Measurements from ENCODE around the gene KIAA0319L. TPM values are rescaled to one million over a fixed set of nuclear protein-coding genes. Genes with fewer than 3 reads are reported as not detected.

The KIAA0319L gene
- polyA plus RNA-seq, 2 of the 4 experiments (the other 2 are of a cell fraction): 18.2 to 36.9 TPM

- H3K9me3 ChIP-seq: no peaks in the 10 kb centered on the region
- WGBS (ENCODE audit: missing lambda C conversion rate): 71% methylated on average over 5 of the region's 5 CpGs
- H3K4me2 ChIP-seq: no peak overlapping the region
- ChIA-PET CTCF (no interaction called here), POLR2A (no interaction called here)
- TF ChIP-seq CEBPB (IDR thresholded peaks at IDR 0.05) (no peak), SREBF2 (IDR thresholded peaks at IDR 0.05) (no peak), SMC3 (IDR thresholded peaks at IDR 0.05) (no peak), CHD4 (IDR thresholded peaks at IDR 0.05; ENCODE audit: borderline replicate concordance) (no peak), RNF2 (IDR thresholded peaks at IDR 0.05; ENCODE audit: borderline replicate concordance, low read depth) (no peak), EHF (CRISPR knock-in tag; IDR thresholded peaks at IDR 0.05) (no peak)
- DNase-seq (ENCODE audit: low read depth in 1 of 2, low spot score in 1 of 2): no peak
- no peak for FAIRE-seq
- no peak for ATAC-seq
- H3K27ac ChIP-seq: no peak overlapping the region
- H3K4me1 ChIP-seq: no peaks in the 10 kb centered on the region
- no peak overlapping the region for H3K4me3 ChIP-seq
These were observed 18.3 kb upstream of the KIAA0319L start for GRCh38 chr1:35575416-35575958.

DNA sequence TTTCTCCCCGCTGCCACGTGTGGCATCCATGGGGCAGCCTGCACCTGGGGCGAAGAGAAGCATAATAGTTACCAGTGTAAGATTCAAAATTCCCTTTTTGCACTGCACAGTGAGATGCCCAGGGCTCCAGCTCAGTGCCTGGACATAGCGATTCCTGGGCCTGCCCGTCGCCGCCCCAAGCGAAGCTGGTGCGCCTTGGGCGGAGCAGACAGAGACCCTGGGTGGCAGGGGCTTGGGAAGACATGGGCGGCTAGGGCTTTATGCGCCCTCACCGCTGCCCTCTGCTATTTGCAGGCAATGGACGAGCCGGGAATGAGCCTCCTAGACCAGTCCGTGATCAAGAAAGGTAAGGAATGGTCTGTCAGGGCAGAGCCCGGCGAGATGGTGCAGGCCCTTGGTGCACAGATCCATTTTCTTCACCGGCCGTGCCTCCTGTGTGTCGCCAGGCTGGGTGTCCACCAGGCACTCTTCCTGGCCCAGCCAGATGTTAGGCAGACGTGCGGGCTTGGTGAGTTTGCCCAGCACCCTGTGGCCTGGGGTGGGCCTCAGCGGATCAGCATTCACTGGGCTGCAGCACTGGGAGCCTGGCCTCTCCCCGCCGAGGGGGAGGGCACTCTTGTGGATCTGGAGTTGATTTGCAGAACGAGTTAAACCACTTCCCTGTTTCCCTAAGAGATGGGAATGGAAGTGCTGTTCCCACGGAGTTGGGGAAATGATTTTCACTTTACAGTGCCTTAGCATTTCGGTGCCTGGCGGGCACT, 17.6 kb upstream of the KIAA0319L start:
- 87% methylated on average over 17 of the region's 30 CpGs for WGBS (ENCODE audit: missing lambda C conversion rate)
- TF ChIP-seq KDM1A (IDR thresholded peaks at IDR 0.05; ENCODE audit: low read depth): no peak
- TF ChIP-seq ESRRA (IDR thresholded peaks at IDR 0.05; ENCODE audit: borderline replicate concordance, low read length): no peak
- TF ChIP-seq ZSCAN20 (CRISPR knock-in tag; IDR thresholded peaks at IDR 0.05): no peak
- no peak for TF ChIP-seq PHF8 (IDR thresholded peaks at IDR 0.05; ENCODE audit: borderline replicate concordance, low read depth)
- TF ChIP-seq CBX2 (IDR thresholded peaks at IDR 0.05; ENCODE audit: borderline replicate concordance, low read depth): no peak
- TF ChIP-seq ZFP36 (IDR thresholded peaks at IDR 0.05; ENCODE audit: borderline replicate concordance, partially characterized antibody): no peak
- no peak for TF ChIP-seq EP300 (IDR thresholded peaks at IDR 0.05)
- no peak for TF ChIP-seq USF2 (IDR thresholded peaks at IDR 0.05)
- TF ChIP-seq GATA3 (IDR thresholded peaks at IDR 0.05; ENCODE audit: borderline replicate concordance): no peak
- no peak for TF ChIP-seq HEYL (CRISPR knock-in tag; IDR thresholded peaks at IDR 0.05)
- no peak for TF ChIP-seq RNF2 (IDR thresholded peaks at IDR 0.05; ENCODE audit: borderline replicate concordance, low read depth)
- no peak for TF ChIP-seq ZNF302 (CRISPR knock-in tag; IDR thresholded peaks at IDR 0.05)
- no peak for TF ChIP-seq RFX5 (IDR thresholded peaks at IDR 0.05)
- TF ChIP-seq RARB (CRISPR knock-in tag; IDR thresholded peaks at IDR 0.05): no peak
- no peak for TF ChIP-seq POLR2AphosphoS2 (conservative IDR thresholded peaks at IDR 0.05; ENCODE audit: low read length)
- no peak for TF ChIP-seq RAD21 (conservative IDR thresholded peaks at IDR 0.05 in 1 of 2, IDR thresholded peaks at IDR 0.05 in 1 of 2)
- Histone ChIP-seq H3K4me1 (no peaks in the 10 kb centered on the region; the same call in 2 of the 3 replicates), H3K4me3 (no peak overlapping the region), H3K27ac (no peak overlapping the region), H3K4me2 (no peak overlapping the region), H3K9me3 (no peaks in the 10 kb centered on the region)
- ChIA-PET CTCF (interaction anchor here (2.8 to 5.1 kb wide), 2 partner anchors 10 to 152 kb away, joined by 12 to 47 read pairs; no protein-coding TSS in a partner anchor), POLR2A (no interaction called here)
- DNase-seq (ENCODE audit: low read depth in 1 of 2, low spot score in 1 of 2) (no peak), FAIRE-seq (no peak), ATAC-seq (no peak)

- ATAC-seq: no peak
- no peak for DNase-seq (ENCODE audit: low read depth in 1 of 2, low spot score in 1 of 2)
- H3K4me1 ChIP-seq: no peaks in the 10 kb centered on the region; the same call in 2 of the 3 replicates
- ChIA-PET CTCF (interaction anchor here (1.2 to 5.1 kb wide), 3 partner anchors 9 to 153 kb away, joined by 3 to 47 read pairs (median 12); no protein-coding TSS in a partner anchor), POLR2A (no interaction called here)
- no peak for FAIRE-seq
- no peak overlapping the region for H3K4me2 ChIP-seq
- TF ChIP-seq NFE2L2 (conservative IDR thresholded peaks at IDR 0.05; ENCODE audit: low read length) (no peak), USF2 (IDR thresholded peaks at IDR 0.05) (no peak), KDM1A (IDR thresholded peaks at IDR 0.05; ENCODE audit: low read depth) (no peak), RARB (CRISPR knock-in tag; IDR thresholded peaks at IDR 0.05) (no peak), E2F6 (IDR thresholded peaks at IDR 0.05; ENCODE audit: borderline replicate concordance, low read depth) (no peak), CHD2 (IDR thresholded peaks at IDR 0.05; ENCODE audit: low read length, partially characterized antibody) (no peak), RCOR1 (IDR thresholded peaks at IDR 0.05; ENCODE audit: low read depth, low read length) (no peak), FOXS1 (CRISPR knock-in tag; IDR thresholded peaks at IDR 0.05) (no peak), SMC3 (IDR thresholded peaks at IDR 0.05) (no peak), RAD21 (conservative IDR thresholded peaks at IDR 0.05 in 1 of 2, IDR thresholded peaks at IDR 0.05 in 1 of 2) (no peak), ZNF302 (CRISPR knock-in tag; IDR thresholded peaks at IDR 0.05) (no peak)
- H3K27ac ChIP-seq: no peak overlapping the region
- no peak overlapping the region for H3K4me3 ChIP-seq
- no peaks in the 10 kb centered on the region for H3K9me3 ChIP-seq
- 96% methylated on average over 21 of the region's 48 CpGs for WGBS (ENCODE audit: missing lambda C conversion rate)
These were observed 17.0 kb upstream of the KIAA0319L start for GRCh38 chr1:35574125-35574654.
